DMS 273 (cell line): Measurements from ENCODE around the gene MRGPRE.

Experiments
- DNase-seq: peaks from one replicate; lab custom pipeline; 2025; ENCODE audit not compliant: unreplicated experiment; lab: John Stamatoyannopoulos, UW

Gene MRGPRE

GRCh38 chr11:3197044-3197695 lies 35.0 kb downstream of the MRGPRE start:
- DNase-seq, result no peak

GRCh38 chr11:3196161-3197043 lies 35.8 kb downstream of the MRGPRE start:
- DNase-seq, result peak; percentile 49

- peak; percentile 35 for DNase-seq
Observed at GRCh38 chr11:3195251-3196160, 36.7 kb downstream of the MRGPRE start.

GRCh38 chr11:3194016-3194816 lies 38.0 kb downstream of the MRGPRE start:
- no peak for DNase-seq

GRCh38 chr11:3193373-3194015 lies 38.7 kb downstream of the MRGPRE start:
- DNase-seq, result no peak

- DNase-seq, result no peak
Observed at GRCh38 chr11:3192511-3193372, 39.5 kb downstream of the MRGPRE start.

GRCh38 chr11:3191586-3192324 lies 40.5 kb downstream of the MRGPRE start:
- DNase-seq, result no peak

- no peak for DNase-seq
Observed at GRCh38 chr11:3190600-3190999, 41.6 kb downstream of the MRGPRE start.

GRCh38 chr11:3189886-3190583 lies 42.2 kb downstream of the MRGPRE start:
- no peak for DNase-seq

- no peak for DNase-seq
Observed at GRCh38 chr11:3189196-3189843, 42.9 kb downstream of the MRGPRE start.

GRCh38 chr11:3188496-3189195 lies 43.6 kb downstream of the MRGPRE start:
- no peak for DNase-seq

- no peak for DNase-seq
Observed at GRCh38 chr11:3186166-3186953, 45.9 kb downstream of the MRGPRE start.

- DNase-seq, result no peak
Observed at GRCh38 chr11:3184732-3185347, 47.4 kb downstream of the MRGPRE start.

- DNase-seq, result no peak
Observed at GRCh38 chr11:3183523-3183922, 48.7 kb downstream of the MRGPRE start.

GRCh38 chr11:3182462-3182852 lies 49.8 kb downstream of the MRGPRE start:
- no peak for DNase-seq
